IMR-90 (cell line): Measurements from ENCODE around the gene LYPD4. TPM values are rescaled to one million over a fixed set of nuclear protein-coding genes. Genes with fewer than 3 reads are reported as not detected.

Source experiments
- ATAC-seq: fragments of 200-7000 bp; cut with Tn5 transposase; 2 replicates; pipeline ENCODE4 v1.9.1; 2020; ENCODE audit warnings: low read depth, mild to moderate bottlenecking, moderate library complexity
- BruUV-seq: library from RNA; stranded (reverse); fragments of 400-500 nt; replicated peaks from 2 replicates; lab custom pipeline; 2021; lab: Mats Ljungman, UMichigan
- CTCF ChIA-PET: fragments of 300-600 bp; formaldehyde crosslinking; extraction: SDS; loops from one replicate; lab custom pipeline; 2021; ENCODE audit warnings: antibody characterized with exemption; lab: Yijun Ruan, JAX
- POLR2A ChIA-PET: fragments of 300-600 bp; sonication (Branson Sonifier 250); formaldehyde crosslinking; loops from one replicate; lab custom pipeline; 2022; ENCODE audit warnings: antibody characterized with exemption; ENCODE audit not compliant: unreplicated experiment; lab: Charles Lee
- DNase-seq: peaks from one replicate; pipeline ENCODE4 v3.0.0; 2013
- H2AFZ ChIP-seq: replicated peaks from 2 replicates; pipeline ENCODE3; 2013; ENCODE audit warnings: low read length, mild to moderate bottlenecking; ENCODE audit not compliant: poor library complexity
- H2AK5ac ChIP-seq: 2 replicates; pipeline ENCODE4 v1.6.1; 2013; ENCODE audit warnings: low read depth, low read length, inconsistent platforms
- H2AK9ac ChIP-seq: replicated peaks from 2 replicates; pipeline ENCODE3; 2013; ENCODE audit warnings: mild to moderate bottlenecking, low read depth, low read length, moderate library complexity; ENCODE audit not compliant: poor library complexity
- H2BK120ac ChIP-seq: 2 replicates; pipeline ENCODE4 v1.6.1; 2013; ENCODE audit warnings: low read depth, low read length, inconsistent platforms
- H2BK15ac ChIP-seq: 3 replicates; pipeline ENCODE4 v1.6.1; 2013; ENCODE audit warnings: low read depth, low read length, inconsistent platforms
- H2BK20ac ChIP-seq: 2 replicates; pipeline ENCODE4 v1.6.1; 2013; ENCODE audit warnings: low read depth, mild to moderate bottlenecking, inconsistent platforms, low read length, moderate library complexity
- H2BK5ac ChIP-seq: 2 replicates; pipeline ENCODE4 v1.6.1; 2013; ENCODE audit warnings: mild to moderate bottlenecking, low read depth, low read length, inconsistent platforms; ENCODE audit not compliant: poor library complexity, severe bottlenecking
- H3K14ac ChIP-seq: replicated peaks from 2 replicates; pipeline ENCODE4 v1.6.1; 2013; ENCODE audit warnings: low read depth, low read length, inconsistent platforms
- H3K18ac ChIP-seq: 2 replicates; pipeline ENCODE4 v1.6.1; 2013; ENCODE audit warnings: low read depth, low read length, control low read depth
- H3K23ac ChIP-seq: 2 replicates; pipeline ENCODE4 v1.6.1; 2013; ENCODE audit warnings: low read depth, low read length, inconsistent platforms
- H3K27ac ChIP-seq: 2 replicates; pipeline ENCODE4 v1.5.1; 2013; ENCODE audit warnings: mild to moderate bottlenecking, control low read depth, low read length; ENCODE audit not compliant: insufficient read depth
- H3K27me3 ChIP-seq: 2 replicates; pipeline ENCODE4 v1.6.1; 2013; ENCODE audit warnings: low read length; ENCODE audit not compliant: control insufficient read depth, insufficient read depth
- H3K36me3 ChIP-seq: 2 replicates; pipeline ENCODE4 v1.6.1; 2013; ENCODE audit warnings: low read length, mixed read lengths; ENCODE audit not compliant: control insufficient read depth, insufficient read depth
- H3K4ac ChIP-seq: 2 replicates; pipeline ENCODE4 v1.6.1; 2013; ENCODE audit warnings: low read depth, low read length, inconsistent platforms
- H3K4me1 ChIP-seq: 2 replicates; pipeline ENCODE4 v1.6.1; 2013; ENCODE audit warnings: low read length, mixed read lengths; ENCODE audit not compliant: control insufficient read depth, insufficient read depth
- H3K4me2 ChIP-seq: 2 replicates; pipeline ENCODE4 v1.6.1; 2013; ENCODE audit warnings: low read depth, mild to moderate bottlenecking, control low read depth, low read length, moderate library complexity
- H3K4me3 ChIP-seq: 2 replicates; pipeline ENCODE4 v1.5.1; 2013; ENCODE audit warnings: low read depth, mild to moderate bottlenecking, control low read depth, low read length, moderate library complexity; ENCODE audit not compliant: insufficient read depth
- H3K56ac ChIP-seq: 2 replicates; pipeline ENCODE4 v1.6.1; 2013; ENCODE audit warnings: low read length, inconsistent platforms; ENCODE audit not compliant: insufficient read depth; ENCODE audit errors: extremely low read depth
- H3K79me1 ChIP-seq, 2 experiments: 2 replicates each; pipeline ENCODE4 v1.6.1; 2013; ENCODE audit warnings: low read length in 2 of 2, inconsistent platforms in 1 of 2, low read depth in 1 of 2
- H3K9ac ChIP-seq: 2 replicates; pipeline ENCODE4 v1.6.1; 2013; ENCODE audit warnings: low read depth, low read length, control low read depth
- H3K9me1 ChIP-seq: 2 replicates; pipeline ENCODE4 v1.6.1; 2013; ENCODE audit warnings: low read length, inconsistent platforms; ENCODE audit not compliant: insufficient read depth
- H3K9me3 ChIP-seq: 2 replicates; pipeline ENCODE4 v1.6.1; 2013; ENCODE audit warnings: low read length; ENCODE audit not compliant: control insufficient read depth, insufficient read depth
- H4K20me1 ChIP-seq: 2 replicates; pipeline ENCODE4 v1.6.1; 2013; ENCODE audit warnings: low read length, inconsistent platforms; ENCODE audit not compliant: insufficient read depth
- H4K5ac ChIP-seq: 2 replicates; pipeline ENCODE4 v1.6.1; 2013; ENCODE audit warnings: mild to moderate bottlenecking, low read depth, low read length, control low read depth
- H4K8ac ChIP-seq, 2 experiments: 2 replicates each; pipeline ENCODE4 v1.6.1; 2013; ENCODE audit warnings: low read depth in 2 of 2, low read length in 2 of 2, control low read depth in 1 of 2, inconsistent platforms in 1 of 2
- H4K91ac ChIP-seq: 2 replicates; pipeline ENCODE4 v1.6.1; 2013; ENCODE audit warnings: low read depth, low read length, inconsistent platforms; ENCODE audit not compliant: insufficient read depth
- BHLHE40 ChIP-seq: fragments of 150-350 bp; IDR thresholded peaks from 2 replicates; pipeline ENCODE4 v1.6.1; 2016; ENCODE audit warnings: mild to moderate bottlenecking, low read depth, low read length
- CEBPB ChIP-seq: IDR thresholded peaks from 2 replicates; pipeline ENCODE4 v1.6.1; 2012; ENCODE audit warnings: low read depth, low read length, improper control_type of control experiment
- CHD1 ChIP-seq: IDR thresholded peaks from 2 replicates; pipeline ENCODE4 v1.6.1; 2012; ENCODE audit warnings: low read depth, low read length, improper control_type of control experiment
- ELK1 ChIP-seq: fragments of 150-350 bp; IDR thresholded peaks from 2 replicates; pipeline ENCODE4 v1.6.1; 2016; ENCODE audit warnings: low read depth, mild to moderate bottlenecking, low read length, moderate library complexity, borderline replicate concordance
- FOS ChIP-seq: fragments of 150-350 bp; IDR thresholded peaks from 2 replicates; pipeline ENCODE4 v1.6.1; 2016; ENCODE audit warnings: low read depth, low read length
- MAFK ChIP-seq: IDR thresholded peaks from 2 replicates; pipeline ENCODE4 v1.6.1; 2012; ENCODE audit warnings: low read depth, low read length, improper control_type of control experiment
- MAZ ChIP-seq: IDR thresholded peaks from 2 replicates; pipeline ENCODE4 v1.6.1; 2012; ENCODE audit warnings: low read depth, mild to moderate bottlenecking, low read length, improper control_type of control experiment, moderate library complexity, borderline replicate concordance
- MXI1 ChIP-seq: IDR thresholded peaks from 2 replicates; pipeline ENCODE4 v1.6.1; 2012; ENCODE audit warnings: low read depth, mild to moderate bottlenecking, low read length, moderate library complexity, borderline replicate concordance
- NFE2L2 ChIP-seq: fragments of 150-350 bp; IDR thresholded peaks from 2 replicates; pipeline ENCODE4 v1.6.1; 2016; ENCODE audit warnings: low read depth, mild to moderate bottlenecking, low read length
- POLR2A ChIP-seq: IDR thresholded peaks from 2 replicates; pipeline ENCODE4 v1.6.1; 2012; ENCODE audit warnings: mild to moderate bottlenecking, low read depth, low read length
- RAD21 ChIP-seq: IDR thresholded peaks from 2 replicates; pipeline ENCODE4 v1.6.1; 2012; ENCODE audit warnings: low read length, improper control_type of control experiment
- RCOR1 ChIP-seq: IDR thresholded peaks from 2 replicates; pipeline ENCODE4 v1.6.1; 2012; ENCODE audit warnings: mild to moderate bottlenecking, low read length, improper control_type of control experiment; ENCODE audit not compliant: insufficient replicate concordance
- RFX5 ChIP-seq: IDR thresholded peaks from 2 replicates; pipeline ENCODE4 v1.8.0; 2012; ENCODE audit warnings: low read depth, mild to moderate bottlenecking, low read length, moderate library complexity
- SMC3 ChIP-seq: fragments of 150-350 bp; IDR thresholded peaks from 2 replicates; pipeline ENCODE4 v1.6.1; 2016; ENCODE audit warnings: low read depth, mild to moderate bottlenecking, antibody characterized with exemption, low read length, moderate library complexity
- USF2 ChIP-seq: fragments of 150-350 bp; IDR thresholded peaks from 2 replicates; pipeline ENCODE4 v1.6.1; 2017; ENCODE audit warnings: mild to moderate bottlenecking, antibody characterized with exemption, low read length, low read depth
- WGBS, 2 experiments: methylation state at CpG; one replicate each; pipeline versions ENCODE4 v1.1.5 to v1.1.7; 2013; ENCODE audit warnings: missing lambda C conversion rate in 2 of 2; ENCODE audit not compliant: insufficient read length in 1 of 2; ENCODE audit errors: extremely low coverage in 2 of 2; 5-methylcytosine and 5-hydroxymethylcytosine counted together
- dilution Hi-C: fragments of 300-500 bp; cut with HindIII; formaldehyde crosslinking; loops from one replicate; pipeline ENCODE4 v1.14.3; 2018; ENCODE audit warnings: low sequenced_read_pairs; ENCODE audit not compliant: unreplicated experiment
- in situ Hi-C: fragments of 300-500 bp; cut with MboI; formaldehyde crosslinking; loops from 3 replicates; pipeline ENCODE4 v1.14.3; 2019; ENCODE audit warnings: low sequenced_read_pairs, inconsistent platforms, mixed read lengths
- intact Hi-C: fragments of 100-400 bp; cut with micrococcal nuclease; formaldehyde crosslinking; loops from 2 replicates; pipeline ENCODE4 v1.10.0; 2022
- polyA plus RNA-seq, 3 experiments: library from polyadenylated mRNA; depleted of rRNA; stranded (reverse); fragments of >200 nt; gene quantifications; 2 replicates each; pipeline ENCODE4 v1.2.3, GENCODE V29; 2012; ENCODE audit warnings: low replicate concordance in 1 of 3
- total RNA-seq: library from RNA; depleted of rRNA; stranded (reverse); fragments of >200 nt; gene quantifications from 2 replicates; pipeline ENCODE4 v1.2.3, GENCODE V29; 2012
- TF ChIP-seq, protein P1 (sequence below): conservative IDR thresholded peaks from 2 replicates; pipeline ENCODE4 v1.5.1; 2012; ENCODE audit warnings: mild to moderate bottlenecking, low read depth, low read length, improper control_type of control experiment

LYPD4 gene
- total and polyA plus RNA-seq, 2 of the 4 experiments (the other 2 are of a cell fraction) = not detected

DNA sequence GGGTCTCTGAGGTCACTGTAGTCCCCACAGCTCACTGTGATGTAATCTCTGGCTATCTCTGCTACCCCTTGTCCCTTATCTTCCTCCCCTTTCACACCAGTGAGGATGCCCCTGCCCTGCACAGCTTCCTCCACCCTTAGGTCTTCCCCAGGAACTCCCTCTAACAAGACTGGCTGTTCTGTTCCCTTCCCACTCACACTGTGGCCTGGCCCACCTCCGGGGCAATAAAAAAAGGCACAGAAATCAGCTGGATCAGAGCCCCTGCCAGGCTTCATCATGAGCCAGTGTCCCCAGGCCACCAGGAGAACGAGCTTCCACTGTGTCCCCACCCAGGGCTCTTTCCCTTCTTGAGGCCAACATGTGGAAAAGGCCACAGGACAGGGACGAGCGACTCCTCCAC, 43.5 kb downstream of the LYPD4 start:
- H4K8ac ChIP-seq = no peak overlapping the region
- H4K91ac ChIP-seq = no peak overlapping the region
- H3K36me3 ChIP-seq = no peaks in the 10 kb centered on the region
- POLR2A ChIA-PET = no interaction called here
- intact Hi-C loops (no loop called here), in situ Hi-C loops (no loop called here), dilution Hi-C loops (no loop called here)
- H2AK9ac ChIP-seq = no peak overlapping the region
- TF ChIP-seq USF2 (no peak), BHLHE40 (no peak), MAZ (no peak), CHD1 (no peak), ELK1 (no peak), CEBPB (no peak), SMC3 (no peak), RCOR1 (no peak), RAD21 (no peak), FOS (no peak), MAFK (no peak), NFE2L2 (no peak), MXI1 (no peak), POLR2A (no peak), RFX5 (no peak)
- TF ChIP-seq, protein P1, sequence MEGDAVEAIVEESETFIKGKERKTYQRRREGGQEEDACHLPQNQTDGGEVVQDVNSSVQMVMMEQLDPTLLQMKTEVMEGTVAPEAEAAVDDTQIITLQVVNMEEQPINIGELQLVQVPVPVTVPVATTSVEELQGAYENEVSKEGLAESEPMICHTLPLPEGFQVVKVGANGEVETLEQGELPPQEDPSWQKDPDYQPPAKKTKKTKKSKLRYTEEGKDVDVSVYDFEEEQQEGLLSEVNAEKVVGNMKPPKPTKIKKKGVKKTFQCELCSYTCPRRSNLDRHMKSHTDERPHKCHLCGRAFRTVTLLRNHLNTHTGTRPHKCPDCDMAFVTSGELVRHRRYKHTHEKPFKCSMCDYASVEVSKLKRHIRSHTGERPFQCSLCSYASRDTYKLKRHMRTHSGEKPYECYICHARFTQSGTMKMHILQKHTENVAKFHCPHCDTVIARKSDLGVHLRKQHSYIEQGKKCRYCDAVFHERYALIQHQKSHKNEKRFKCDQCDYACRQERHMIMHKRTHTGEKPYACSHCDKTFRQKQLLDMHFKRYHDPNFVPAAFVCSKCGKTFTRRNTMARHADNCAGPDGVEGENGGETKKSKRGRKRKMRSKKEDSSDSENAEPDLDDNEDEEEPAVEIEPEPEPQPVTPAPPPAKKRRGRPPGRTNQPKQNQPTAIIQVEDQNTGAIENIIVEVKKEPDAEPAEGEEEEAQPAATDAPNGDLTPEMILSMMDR = no peak
- H3K9ac ChIP-seq = no peak overlapping the region
- no peak overlapping the region for H2BK20ac ChIP-seq
- H3K27me3 ChIP-seq = no peaks in the 10 kb centered on the region; the same call in 1 of the 2 replicates
- no peak overlapping the region for H2BK5ac ChIP-seq
- no peak overlapping the region for H2BK120ac ChIP-seq
- no peak overlapping the region for H3K14ac ChIP-seq
- ATAC-seq (no peak), DNase-seq (no peak)
- H4K5ac ChIP-seq = no peak overlapping the region
- no peak overlapping the region for H3K18ac ChIP-seq
- H3K9me1 ChIP-seq = no peaks in the 10 kb centered on the region
- no peak overlapping the region for H2BK15ac ChIP-seq
- no peak overlapping the region for H3K4me3 ChIP-seq
- no TSS peak for BruUV-seq
- no peak overlapping the region for H3K56ac ChIP-seq
- no peaks in the 10 kb centered on the region for H3K9me3 ChIP-seq
- CTCF ChIA-PET = no interaction called here
- no peak overlapping the region for H2AFZ ChIP-seq
- no peak overlapping the region for H2AK5ac ChIP-seq
- no peak overlapping the region for H3K23ac ChIP-seq
- H3K79me1 ChIP-seq = no peaks in the 10 kb centered on the region
- H4K20me1 ChIP-seq = no peaks in the 10 kb centered on the region
- H3K4me1 ChIP-seq = no peaks in the 10 kb centered on the region
- H3K27ac ChIP-seq = no peak overlapping the region
- no peak overlapping the region for H3K4me2 ChIP-seq
- no peak overlapping the region for H3K4ac ChIP-seq
- WGBS, 2 experiments = no CpG with 5 or more reads among the region's 4 CpGs
